HepG2 (cell line): ENCODE results near the gene C9orf43. TPM values are rescaled to one million over a fixed set of nuclear protein-coding genes. Genes with fewer than 3 reads are reported as not detected.

ENCODE experiments used
- GATAD2A ChIP-seq: IDR thresholded peaks from 2 replicates; pipeline ENCODE4 v1.6.1; 2016
- SNAI1 ChIP-seq: sonication (generic); formaldehyde crosslinking; IDR thresholded peaks from 2 replicates; pipeline ENCODE4 v1.5.0; 2020; ENCODE audit warnings: mild to moderate bottlenecking, missing genetic modification reagents, borderline replicate concordance
- TBX3 ChIP-seq: fragments of 450-650 bp; IDR thresholded peaks from 2 replicates; pipeline ENCODE4 v1.6.1; 2017; ENCODE audit warnings: antibody characterized with exemption, mild to moderate bottlenecking, inconsistent platforms, borderline replicate concordance
- polyA plus RNA-seq, 8 experiments: library from polyadenylated mRNA; depleted of rRNA in 3 of 8; stranded (reverse) in 7 of 8; unstranded in 1 of 8; fragments of >200 nt; fragmentation: Illumina TruSeq in 4 of 8; extraction: Trizol in 4 of 8; gene quantifications; 2 replicates each; pipeline versions ENCODE4 v1.2.1 to v1.2.3, GENCODE V29; 2011 to 2016; ENCODE audit warnings: low read depth in 4 of 8, missing spikeins in 1 of 8, mixed read lengths in 1 of 8; ENCODE audit not compliant: insufficient read depth in 1 of 8
- total RNA-seq, 5 experiments: library from RNA; depleted of rRNA; stranded (reverse); fragments of >200 nt; fragmentation: Illumina TruSeq; extraction: Trizol; gene quantifications; 2 replicates each; pipeline ENCODE4 v1.2.3, GENCODE V29; 2016; ENCODE audit warnings: low read depth in 1 of 5
- TF ChIP-seq, protein P1 (sequence below), 2 experiments: fragments of 450-650 bp in 1 of 2; sonication (generic) in 1 of 2; formaldehyde crosslinking in 1 of 2; IDR thresholded peaks; 2 replicates each; pipeline versions ENCODE4 v1.6.1 to v1.8.0; 2016 to 2022; ENCODE audit warnings: antibody characterized with exemption in 1 of 2, mild to moderate bottlenecking in 1 of 2, missing genetic modification reagents in 1 of 2

The C9orf43 gene
- total and polyA plus RNA-seq, 2 of the 13 experiments (the other 11 are each of a cell fraction or from before 2014, with no cell fraction given): 0.24 to 0.31 TPM

DNA sequence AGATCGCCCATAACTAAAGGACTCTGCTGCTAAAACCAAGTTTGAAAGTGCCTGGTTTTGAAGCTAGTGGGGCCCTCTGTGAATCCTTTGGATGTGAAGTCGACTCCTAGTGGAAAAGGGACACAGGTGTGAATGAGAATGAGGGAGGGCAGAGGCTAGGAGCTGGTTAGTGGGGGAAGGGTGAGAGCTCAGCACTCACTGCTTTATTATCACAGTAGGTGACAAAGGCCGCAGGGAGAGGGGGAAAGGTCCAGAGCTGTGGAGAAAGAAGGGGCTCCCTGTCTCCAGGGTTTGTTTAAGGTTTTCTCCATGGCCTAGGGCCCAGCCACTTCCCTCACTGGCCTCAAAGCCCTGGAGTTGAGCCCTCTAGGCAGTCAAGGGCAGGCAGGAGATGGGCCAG is 37.3 kb upstream of the C9orf43 start (continued):
- TF ChIP-seq, protein P1, sequence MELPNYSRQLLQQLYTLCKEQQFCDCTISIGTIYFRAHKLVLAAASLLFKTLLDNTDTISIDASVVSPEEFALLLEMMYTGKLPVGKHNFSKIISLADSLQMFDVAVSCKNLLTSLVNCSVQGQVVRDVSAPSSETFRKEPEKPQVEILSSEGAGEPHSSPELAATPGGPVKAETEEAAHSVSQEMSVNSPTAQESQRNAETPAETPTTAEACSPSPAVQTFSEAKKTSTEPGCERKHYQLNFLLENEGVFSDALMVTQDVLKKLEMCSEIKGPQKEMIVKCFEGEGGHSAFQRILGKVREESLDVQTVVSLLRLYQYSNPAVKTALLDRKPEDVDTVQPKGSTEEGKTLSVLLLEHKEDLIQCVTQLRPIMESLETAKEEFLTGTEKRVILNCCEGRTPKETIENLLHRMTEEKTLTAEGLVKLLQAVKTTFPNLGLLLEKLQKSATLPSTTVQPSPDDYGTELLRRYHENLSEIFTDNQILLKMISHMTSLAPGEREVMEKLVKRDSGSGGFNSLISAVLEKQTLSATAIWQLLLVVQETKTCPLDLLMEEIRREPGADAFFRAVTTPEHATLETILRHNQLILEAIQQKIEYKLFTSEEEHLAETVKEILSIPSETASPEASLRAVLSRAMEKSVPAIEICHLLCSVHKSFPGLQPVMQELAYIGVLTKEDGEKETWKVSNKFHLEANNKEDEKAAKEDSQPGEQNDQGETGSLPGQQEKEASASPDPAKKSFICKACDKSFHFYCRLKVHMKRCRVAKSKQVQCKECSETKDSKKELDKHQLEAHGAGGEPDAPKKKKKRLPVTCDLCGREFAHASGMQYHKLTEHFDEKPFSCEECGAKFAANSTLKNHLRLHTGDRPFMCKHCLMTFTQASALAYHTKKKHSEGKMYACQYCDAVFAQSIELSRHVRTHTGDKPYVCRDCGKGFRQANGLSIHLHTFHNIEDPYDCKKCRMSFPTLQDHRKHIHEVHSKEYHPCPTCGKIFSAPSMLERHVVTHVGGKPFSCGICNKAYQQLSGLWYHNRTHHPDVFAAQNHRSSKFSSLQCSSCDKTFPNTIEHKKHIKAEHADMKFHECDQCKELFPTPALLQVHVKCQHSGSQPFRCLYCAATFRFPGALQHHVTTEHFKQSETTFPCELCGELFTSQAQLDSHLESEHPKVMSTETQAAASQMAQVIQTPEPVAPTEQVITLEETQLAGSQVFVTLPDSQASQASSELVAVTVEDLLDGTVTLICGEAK (IDR thresholded peaks at IDR 0.05): no peak
- TF ChIP-seq, protein P1 (CRISPR knock-in tag; IDR thresholded peaks at IDR 0.05): 0 out of 2 replicates have a peak, but pooled peaks have one; percentile 17
- no peak for TF ChIP-seq TBX3
- TF ChIP-seq SNAI1 (CRISPR knock-in tag): no peak
- no peak for TF ChIP-seq GATAD2A (CRISPR knock-in tag)
